HEK293T (cell line): ENCODE measurements around the gene FANCD2.
"Not testable (repeated sequence)": the region's sequence is repeated elsewhere in the genome, so short reads cannot be mapped to it uniquely, and the experiment has no call there.

Experiments used
- CTCF ChIA-PET: fragments of 350-600 bp; formaldehyde crosslinking; extraction: SDS; loops from one replicate; lab custom pipeline; 2021; ENCODE audit warnings: antibody characterized with exemption, inconsistent platforms; lab: Yijun Ruan, JAX
- POLR2A ChIA-PET: fragments of 350-600 bp; formaldehyde crosslinking; extraction: SDS; loops from one replicate; lab custom pipeline; 2020; ENCODE audit warnings: antibody characterized with exemption, inconsistent platforms; lab: Yijun Ruan, JAX
- DNase-seq: peaks from one replicate; pipeline ENCODE4 v3.0.0; 2012; ENCODE audit warnings: mixed read lengths; ENCODE audit errors: extremely low spot score
- ARNT ChIP-seq: fragments of 450-650 bp; IDR thresholded peaks from 2 replicates; pipeline ENCODE4 v1.6.1; 2017; ENCODE audit warnings: mild to moderate bottlenecking
- BHLHE40 ChIP-seq: fragments of 450-650 bp; IDR thresholded peaks from 2 replicates; pipeline ENCODE4 v1.6.1; 2016; ENCODE audit warnings: mild to moderate bottlenecking, moderate library complexity, borderline replicate concordance
- CTBP1 ChIP-seq: fragments of 450-650 bp; IDR thresholded peaks from 2 replicates; pipeline ENCODE4 v1.6.1; 2016; ENCODE audit warnings: borderline replicate concordance
- ELF4 ChIP-seq: fragments of 450-650 bp; IDR thresholded peaks from 2 replicates; pipeline ENCODE4 v1.6.1; 2017; ENCODE audit warnings: antibody characterized with exemption
- FOXA1 ChIP-seq: fragments of 450-650 bp; IDR thresholded peaks from 2 replicates; pipeline ENCODE4 v1.6.1; 2016; ENCODE audit warnings: mild to moderate bottlenecking
- FOXK2 ChIP-seq: fragments of 450-650 bp; IDR thresholded peaks from 2 replicates; pipeline ENCODE4 v1.6.1; 2016; ENCODE audit warnings: mild to moderate bottlenecking
- FOXM1 ChIP-seq: fragments of 450-650 bp; IDR thresholded peaks from 2 replicates; pipeline ENCODE4 v1.6.1; 2017; ENCODE audit warnings: mild to moderate bottlenecking, borderline replicate concordance
- HDGF ChIP-seq: fragments of 450-650 bp; IDR thresholded peaks from 2 replicates; pipeline ENCODE4 v1.6.1; 2017; ENCODE audit warnings: antibody characterized with exemption, borderline replicate concordance
- L3MBTL2 ChIP-seq: fragments of 450-650 bp; conservative IDR thresholded peaks from 2 replicates; pipeline ENCODE4 v1.6.1; 2016; ENCODE audit warnings: mild to moderate bottlenecking
- LEF1 ChIP-seq: fragments of 450-650 bp; IDR thresholded peaks from 2 replicates; pipeline ENCODE4 v1.6.1; 2017; ENCODE audit warnings: mild to moderate bottlenecking, borderline replicate concordance
- NFRKB ChIP-seq: fragments of 450-650 bp; IDR thresholded peaks from 2 replicates; pipeline ENCODE4 v1.6.1; 2016; ENCODE audit warnings: mild to moderate bottlenecking, moderate library complexity
- SP1 ChIP-seq: fragments of 450-650 bp; IDR thresholded peaks from 2 replicates; pipeline ENCODE4 v1.6.1; 2017
- SUZ12 ChIP-seq: fragments of 450-650 bp; IDR thresholded peaks from 2 replicates; pipeline ENCODE4 v1.6.1; 2016; ENCODE audit warnings: mild to moderate bottlenecking
- TARDBP ChIP-seq: fragments of 450-650 bp; IDR thresholded peaks from 2 replicates; pipeline ENCODE4 v1.6.1; 2016
- ZNF384 ChIP-seq: fragments of 450-650 bp; IDR thresholded peaks from 2 replicates; pipeline ENCODE4 v1.6.1; 2016
- TF ChIP-seq, protein P1 (sequence below): fragments of 450-650 bp; IDR thresholded peaks from 2 replicates; pipeline ENCODE4 v1.6.1; 2016

The FANCD2 gene

GRCh38 chr3:10006048-10006761 lies 20.0 kb upstream of the FANCD2 start:
- TF ChIP-seq, protein P1, sequence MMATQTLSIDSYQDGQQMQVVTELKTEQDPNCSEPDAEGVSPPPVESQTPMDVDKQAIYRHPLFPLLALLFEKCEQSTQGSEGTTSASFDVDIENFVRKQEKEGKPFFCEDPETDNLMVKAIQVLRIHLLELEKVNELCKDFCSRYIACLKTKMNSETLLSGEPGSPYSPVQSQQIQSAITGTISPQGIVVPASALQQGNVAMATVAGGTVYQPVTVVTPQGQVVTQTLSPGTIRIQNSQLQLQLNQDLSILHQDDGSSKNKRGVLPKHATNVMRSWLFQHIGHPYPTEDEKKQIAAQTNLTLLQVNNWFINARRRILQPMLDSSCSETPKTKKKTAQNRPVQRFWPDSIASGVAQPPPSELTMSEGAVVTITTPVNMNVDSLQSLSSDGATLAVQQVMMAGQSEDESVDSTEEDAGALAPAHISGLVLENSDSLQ, result no peak
- no peak for TF ChIP-seq ZNF384
- TF ChIP-seq BHLHE40, result no peak
- TF ChIP-seq FOXA1, result no peak
- no peak for TF ChIP-seq FOXK2
- TF ChIP-seq ELF4, result no peak
- TF ChIP-seq TARDBP, result no peak
- TF ChIP-seq NFRKB, result no peak
- no peak for TF ChIP-seq SUZ12
- TF ChIP-seq ARNT, result no peak
- TF ChIP-seq LEF1, result no peak
- TF ChIP-seq SP1, result no peak
- TF ChIP-seq CTBP1, result no peak
- no peak for TF ChIP-seq L3MBTL2
- CTCF ChIA-PET, result no interaction called here
- DNase-seq, result no peak
- POLR2A ChIA-PET, result no interaction called here

DNA sequence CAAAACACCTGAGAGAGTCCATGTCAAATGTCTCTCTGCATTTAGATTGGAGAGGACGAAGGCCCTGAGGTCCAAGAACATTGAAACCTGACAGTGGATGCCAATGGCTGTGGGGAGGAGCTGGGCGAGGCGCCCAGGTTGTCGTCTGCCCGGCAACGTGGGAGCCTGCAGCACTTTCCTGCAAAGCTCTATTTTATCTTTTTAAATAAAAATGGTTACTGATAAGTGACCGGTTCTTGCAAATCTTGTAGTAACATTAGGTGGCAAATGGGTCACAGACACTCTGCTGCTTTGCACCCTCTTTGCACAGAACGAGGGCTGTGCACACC lies 19.5 kb upstream of the FANCD2 start:
- TF ChIP-seq CTBP1 (no peak), HDGF (no peak), L3MBTL2 (no peak)
- TF ChIP-seq, protein P1, result no peak
- POLR2A ChIA-PET, result no interaction called here
- CTCF ChIA-PET, result no interaction called here
- DNase-seq, result no peak

- POLR2A ChIA-PET, result interaction anchor here (1.1 kb wide), 1 partner anchor 21 kb away, joined by 3 read pairs; the partner anchor contains the start of gene EMC3
- TF ChIP-seq BHLHE40 (no peak), FOXM1 (no peak), LEF1 (no peak), SUZ12 (no peak), ARNT (no peak), FOXA1 (no peak), ZNF384 (no peak), HDGF (no peak), L3MBTL2 (no peak), SP1 (no peak), NFRKB (no peak)
- TF ChIP-seq, protein P1, result no peak
- CTCF ChIA-PET, result no interaction called here
- no peak for DNase-seq
Measured at GRCh38 chr3:10007126-10007782, 19.0 kb upstream of the FANCD2 start.

DNA sequence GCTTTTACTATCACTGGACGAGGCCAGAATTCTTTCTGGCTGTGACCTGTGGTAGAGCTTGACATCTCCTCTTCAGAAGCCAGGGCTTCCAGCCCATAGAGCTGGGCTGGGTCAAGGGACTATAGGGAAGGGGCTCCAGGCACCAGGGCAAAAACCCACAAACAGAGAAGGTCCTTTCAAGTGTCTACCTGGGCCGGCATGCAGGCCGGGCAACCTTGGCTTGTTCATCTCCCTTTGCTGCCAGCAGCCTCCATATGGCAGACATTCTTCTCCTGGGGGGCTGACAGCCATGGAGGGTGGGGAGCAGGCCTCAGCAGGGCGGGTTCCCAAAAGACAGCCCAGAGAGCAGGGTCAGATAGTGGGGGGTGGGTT lies 18.0 kb upstream of the FANCD2 start:
- POLR2A ChIA-PET, result interaction anchor here (1.1 kb wide), 1 partner anchor 22 kb away, joined by 3 read pairs; the partner anchor contains the start of gene EMC3
- CTCF ChIA-PET, DNase-seq: not testable (repeated sequence)

DNA sequence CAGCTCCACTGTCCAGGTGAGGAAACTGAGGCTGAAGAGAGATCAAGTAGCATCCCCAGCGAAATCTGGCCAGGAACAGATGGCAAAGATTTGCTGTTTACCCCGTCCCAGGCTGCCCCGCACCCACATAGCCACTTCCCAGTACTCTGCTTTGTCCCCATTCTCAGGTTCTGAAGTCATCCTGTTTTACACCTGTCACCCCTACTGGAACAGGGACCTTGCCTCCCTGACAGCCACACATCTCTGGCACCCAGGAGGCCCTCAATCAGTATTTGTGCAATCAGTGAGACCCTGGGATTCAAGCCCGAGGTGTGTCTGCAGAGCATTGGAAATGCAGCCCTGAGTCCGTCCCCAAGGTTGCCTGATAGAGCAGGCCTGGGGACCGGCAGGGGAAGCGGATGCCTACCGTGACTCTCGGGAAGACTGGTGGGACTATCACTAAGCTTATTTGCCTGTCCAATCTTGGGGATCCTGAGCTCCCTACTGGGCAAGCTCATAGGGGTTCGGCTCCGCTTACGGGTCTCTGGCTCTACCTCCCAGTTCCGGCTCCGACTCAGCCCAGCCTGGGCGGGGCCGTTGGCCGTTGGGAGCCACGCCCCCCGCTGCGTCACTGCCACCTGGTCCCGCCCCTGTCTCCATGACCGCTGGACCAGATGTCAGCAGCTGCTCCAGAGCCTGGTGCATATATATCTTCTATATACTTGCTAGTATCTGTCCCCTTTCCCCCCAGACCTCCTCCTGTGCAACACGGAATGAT lies 17.5 kb upstream of the FANCD2 start:
- TF ChIP-seq ZNF384 (no peak), SUZ12 (no peak), LEF1 (no peak), FOXM1 (no peak), FOXA1 (no peak), HDGF (no peak), ARNT (no peak)
- POLR2A ChIA-PET, result interaction anchor here (1.1 kb wide), 1 partner anchor 22 kb away, joined by 3 read pairs; the partner anchor contains the start of gene EMC3
- peak; percentile 74 for DNase-seq
- CTCF ChIA-PET, result no interaction called here

DNA sequence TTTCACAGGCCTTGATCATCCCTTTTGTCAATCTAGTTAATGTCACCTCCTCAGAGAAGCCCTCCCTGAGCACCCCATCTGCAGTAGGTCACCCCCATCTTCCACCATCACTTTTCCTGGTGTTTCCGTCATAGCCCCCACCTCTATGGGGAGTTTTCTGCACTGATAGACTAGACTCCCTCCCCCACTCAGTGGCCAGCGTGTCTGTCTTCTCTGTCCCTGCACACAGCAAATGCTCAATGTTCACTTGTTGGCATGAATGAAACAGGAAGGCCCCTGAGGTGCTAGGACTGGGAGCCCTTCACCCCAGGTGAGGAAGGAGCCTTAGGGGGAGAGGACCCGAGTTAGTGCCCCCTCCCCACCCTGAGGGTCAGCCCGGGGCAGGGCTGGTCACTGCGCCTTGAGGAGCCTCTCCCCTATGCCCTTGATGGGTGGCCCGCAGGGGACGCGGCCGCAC lies 15.8 kb upstream of the FANCD2 start:
- DNase-seq, result no peak
- ChIA-PET CTCF (no interaction called here), POLR2A (interaction anchor here (0.8 to 1.1 kb wide), 2 partner anchors 64 to 78 kb away, joined by 4 read pairs; no protein-coding TSS in a partner anchor)
- TF ChIP-seq FOXA1 (no peak), BHLHE40 (no peak), NFRKB (no peak), HDGF (no peak), CTBP1 (no peak), SP1 (no peak), FOXM1 (no peak), FOXK2 (no peak), ARNT (no peak), SUZ12 (no peak), ZNF384 (no peak), L3MBTL2 (no peak), TARDBP (no peak), LEF1 (no peak), ELF4 (no peak)
- TF ChIP-seq, protein P1, result no peak
